ENCODE results near the gene MTF1. TPM values are rescaled to one million over a fixed set of nuclear protein-coding genes. Genes with fewer than 3 reads are reported as not detected.
"Not testable (repeated sequence)": the region's sequence is repeated elsewhere in the genome, so short reads cannot be mapped to it uniquely, and the experiment has no call there.

Gene MTF1
- 1 to 10 TPM; 4.9 to 5.3 (median 5.0) TPM for total RNA-seq

GRCh38 chr1:37859507-37860345, at the start of gene MTF1:
TSS of gene MTF1 (minus strand) at chr1:37859592. CDS start at chr1:37857658, 1,934 bp downstream.
- peak within 1 kb of the TSS; percentile 93 to 95 for H3K27ac ChIP-seq
- no peaks in the 10 kb centered on the region for H3K27me3 ChIP-seq
- H3K36me3 ChIP-seq: no peaks in the 10 kb centered on the region
- peak; percentile 96 to 97 for DNase-seq (ENCODE audit: low spot score in 2 of 2)
- intact Hi-C loops (cut with DNase I; ENCODE audit: low total_unique reads): no loop called here
- no peaks in the 10 kb centered on the region for H3K9me3 ChIP-seq
- peak; percentile 66 to 89 (median 85) for TF ChIP-seq POLR2AphosphoS5 (IDR thresholded peaks at IDR 0.05)
- TF ChIP-seq, protein P1, sequence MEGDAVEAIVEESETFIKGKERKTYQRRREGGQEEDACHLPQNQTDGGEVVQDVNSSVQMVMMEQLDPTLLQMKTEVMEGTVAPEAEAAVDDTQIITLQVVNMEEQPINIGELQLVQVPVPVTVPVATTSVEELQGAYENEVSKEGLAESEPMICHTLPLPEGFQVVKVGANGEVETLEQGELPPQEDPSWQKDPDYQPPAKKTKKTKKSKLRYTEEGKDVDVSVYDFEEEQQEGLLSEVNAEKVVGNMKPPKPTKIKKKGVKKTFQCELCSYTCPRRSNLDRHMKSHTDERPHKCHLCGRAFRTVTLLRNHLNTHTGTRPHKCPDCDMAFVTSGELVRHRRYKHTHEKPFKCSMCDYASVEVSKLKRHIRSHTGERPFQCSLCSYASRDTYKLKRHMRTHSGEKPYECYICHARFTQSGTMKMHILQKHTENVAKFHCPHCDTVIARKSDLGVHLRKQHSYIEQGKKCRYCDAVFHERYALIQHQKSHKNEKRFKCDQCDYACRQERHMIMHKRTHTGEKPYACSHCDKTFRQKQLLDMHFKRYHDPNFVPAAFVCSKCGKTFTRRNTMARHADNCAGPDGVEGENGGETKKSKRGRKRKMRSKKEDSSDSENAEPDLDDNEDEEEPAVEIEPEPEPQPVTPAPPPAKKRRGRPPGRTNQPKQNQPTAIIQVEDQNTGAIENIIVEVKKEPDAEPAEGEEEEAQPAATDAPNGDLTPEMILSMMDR (IDR thresholded peaks at IDR 0.05): peak; percentile 81 to 92 (median 90)
- TF ChIP-seq POLR2A (IDR thresholded peaks at IDR 0.05): peak; percentile 72
- peaks cover 0 to 16% of the 10 kb centered on the region in 2 donors for H3K4me1 ChIP-seq
- H3K4me3 ChIP-seq: peak within 1 kb of the TSS; percentile 70 to 93 (median 85)

- intact Hi-C loops (cut with DNase I; ENCODE audit: low total_unique reads); H3K4me1 ChIP-seq; H3K27ac ChIP-seq; DNase-seq (ENCODE audit: low spot score in 2 of 2); H3K27me3 ChIP-seq; H3K4me3 ChIP-seq; H3K36me3 ChIP-seq: not testable (repeated sequence)
- H3K9me3 ChIP-seq: peaks cover 0 to 13% of the 10 kb centered on the region in 2 donors
Observed at GRCh38 chr1:37908531-37908930, 49.1 kb upstream of the MTF1 start.

DNA sequence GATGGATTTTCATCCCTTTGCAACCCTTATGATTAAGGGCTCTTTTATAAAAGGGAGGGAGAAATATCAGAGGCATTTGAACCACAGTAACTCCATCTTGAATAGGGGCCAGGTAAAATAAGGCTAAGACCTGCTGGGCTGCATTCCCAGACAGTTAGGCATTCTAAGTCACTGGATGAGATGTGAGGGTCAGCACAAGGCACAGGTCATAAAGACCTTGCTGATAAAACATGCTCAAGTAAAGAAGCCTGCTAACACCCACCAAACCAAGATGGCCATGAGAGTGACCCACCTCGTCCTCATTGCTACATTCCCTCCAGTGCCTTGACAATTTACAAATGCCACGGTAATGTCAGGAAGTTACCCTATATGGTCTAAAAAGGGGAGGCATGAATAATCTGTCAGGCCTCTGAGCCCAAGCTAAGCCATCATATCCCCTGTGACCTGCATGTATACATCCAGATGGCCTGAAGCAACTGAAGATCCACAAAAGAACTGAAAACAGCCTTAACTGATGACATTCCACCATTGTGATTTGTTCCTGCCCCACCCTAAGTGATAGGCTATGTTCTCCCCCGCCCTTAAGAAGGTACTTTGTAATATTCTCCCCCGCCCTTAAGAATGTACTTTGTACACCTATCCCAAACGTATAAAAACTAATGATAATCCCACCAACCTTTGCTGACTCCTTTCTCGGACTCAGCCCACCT, 48.2 kb upstream of the MTF1 start:
- H3K36me3 ChIP-seq; intact Hi-C loops (cut with DNase I; ENCODE audit: low total_unique reads); DNase-seq (ENCODE audit: low spot score in 2 of 2); H3K27ac ChIP-seq; H3K27me3 ChIP-seq; H3K4me1 ChIP-seq; H3K4me3 ChIP-seq: not testable (repeated sequence)
- peaks cover 0 to 13% of the 10 kb centered on the region in 2 donors for H3K9me3 ChIP-seq

GRCh38 chr1:37906591-37906990, 47.2 kb upstream of the MTF1 start:
- intact Hi-C loops (cut with DNase I; ENCODE audit: low total_unique reads); H3K27ac ChIP-seq; H3K4me1 ChIP-seq; H3K36me3 ChIP-seq; DNase-seq (ENCODE audit: low spot score in 2 of 2); H3K27me3 ChIP-seq; H3K4me3 ChIP-seq: not testable (repeated sequence)
- peaks cover 0 to 13% of the 10 kb centered on the region in 2 donors for H3K9me3 ChIP-seq

DNA sequence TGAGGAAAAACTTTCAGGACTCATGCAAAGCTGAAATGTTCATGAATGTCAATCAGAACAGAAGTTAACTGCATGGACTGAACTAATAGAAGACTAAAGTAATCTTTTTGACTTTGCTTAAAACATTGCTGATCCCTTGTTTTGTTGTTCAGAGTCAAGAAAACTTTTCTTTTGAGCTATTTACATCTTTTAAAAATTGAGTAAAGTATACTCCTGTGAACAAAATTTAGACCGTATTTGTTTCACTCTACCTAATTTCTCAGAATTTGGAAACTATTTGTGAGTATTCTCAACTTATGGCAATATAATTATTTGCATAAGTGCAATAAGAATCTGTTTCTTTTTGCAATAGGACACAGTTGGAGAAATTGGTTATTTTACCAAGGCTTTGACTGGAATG, 46.3 kb upstream of the MTF1 start:
- intact Hi-C loops (cut with DNase I; ENCODE audit: low total_unique reads): no loop called here
- Histone ChIP-seq H3K9me3 (peaks cover 0 to 13% of the 10 kb centered on the region in 2 donors), H3K27me3 (no peaks in the 10 kb centered on the region), H3K36me3 (no peaks in the 10 kb centered on the region), H3K27ac (no peak overlapping the region), H3K4me3 (no peak overlapping the region), H3K4me1 (no peaks in the 10 kb centered on the region)
- TF ChIP-seq, protein P1 (IDR thresholded peaks at IDR 0.05): no peak
- TF ChIP-seq POLR2A (IDR thresholded peaks at IDR 0.05): no peak
- no peak for TF ChIP-seq POLR2AphosphoS5 (IDR thresholded peaks at IDR 0.05)
- DNase-seq (ENCODE audit: low spot score in 2 of 2): no peak

- H3K9me3 ChIP-seq: peaks cover 0 to 13% of the 10 kb centered on the region in 2 donors
- H3K4me1 ChIP-seq; H3K4me3 ChIP-seq; H3K36me3 ChIP-seq; DNase-seq (ENCODE audit: low spot score in 2 of 2); H3K27me3 ChIP-seq; H3K27ac ChIP-seq; intact Hi-C loops (cut with DNase I; ENCODE audit: low total_unique reads): not testable (repeated sequence)
Observed at GRCh38 chr1:37903921-37904320, 44.5 kb upstream of the MTF1 start.

GRCh38 chr1:37902983-37903382, 43.6 kb upstream of the MTF1 start:
- no peaks in the 10 kb centered on the region for H3K4me1 ChIP-seq
- no peaks in the 10 kb centered on the region for H3K27me3 ChIP-seq
- intact Hi-C loops (cut with DNase I; ENCODE audit: low total_unique reads): no loop called here
- TF ChIP-seq POLR2A (IDR thresholded peaks at IDR 0.05) (no peak), POLR2AphosphoS5 (IDR thresholded peaks at IDR 0.05) (no peak)
- TF ChIP-seq, protein P1 (IDR thresholded peaks at IDR 0.05): no peak
- peaks cover 0 to 13% of the 10 kb centered on the region in 2 donors for H3K9me3 ChIP-seq
- H3K36me3 ChIP-seq: no peaks in the 10 kb centered on the region
- no peak overlapping the region for H3K4me3 ChIP-seq
- H3K27ac ChIP-seq: no peak overlapping the region
- DNase-seq (ENCODE audit: low spot score in 2 of 2): no peak

Measured in breast epithelium (tissue), 4 donors.